K562 (cell line): ENCODE results near the gene BRDT. TPM values are rescaled to one million over a fixed set of nuclear protein-coding genes. Genes with fewer than 3 reads are reported as not detected.

Experiments used
- BACH1 ChIP-seq: fragments of 200-800 bp; sonication (Bioruptor generic); IDR thresholded peaks from 2 replicates; pipeline ENCODE4 v1.6.1; 2016; ENCODE audit warnings: missing genetic modification characterization, missing compliant biosample characterization
- CBX2 ChIP-seq: fragments of 200-600 bp; sonication (generic); IDR thresholded peaks from one replicate; pipeline ENCODE4 v1.6.1; 2012; ENCODE audit warnings: mild to moderate bottlenecking, low read length, inconsistent platforms; ENCODE audit not compliant: insufficient read depth, poor library complexity, severe bottlenecking
- HSF4 ChIP-seq: fragments of 250-450 bp; sonication (Bioruptor Pico); IDR thresholded peaks from 2 replicates; pipeline ENCODE4 v2.1.2; 2022; ENCODE audit warnings: mild to moderate bottlenecking, moderate library complexity, borderline replicate concordance
- MTF1 ChIP-seq: fragments of 250-450 bp; sonication (Bioruptor Pico); IDR thresholded peaks from 2 replicates; pipeline ENCODE4 v1.9.0; 2021; ENCODE audit warnings: moderate library complexity, mild to moderate bottlenecking, inconsistent platforms, borderline replicate concordance
- RBM15 ChIP-seq: fragments of 200-400 bp; formaldehyde crosslinking; IDR thresholded peaks from 2 replicates; pipeline ENCODE4 v1.6.1; 2018; ENCODE audit warnings: mild to moderate bottlenecking, low read length, moderate library complexity; ENCODE audit not compliant: insufficient read depth
- RBM25 ChIP-seq: fragments of 200-400 bp; formaldehyde crosslinking; IDR thresholded peaks from 2 replicates; pipeline ENCODE4 v1.6.1; 2018; ENCODE audit warnings: low read length, low read depth, moderate library complexity; ENCODE audit not compliant: severe bottlenecking
- SIN3B ChIP-seq: fragments of 450-650 bp; IDR thresholded peaks from 2 replicates; pipeline ENCODE4 v1.6.1; 2017; ENCODE audit warnings: low read depth, mild to moderate bottlenecking, moderate library complexity
- TAF1 ChIP-seq: IDR thresholded peaks from 2 replicates; pipeline ENCODE4 v1.6.1; 2011; ENCODE audit warnings: mild to moderate bottlenecking, low read length, moderate library complexity; ENCODE audit not compliant: insufficient read depth, control insufficient read depth, severe bottlenecking; ENCODE audit errors: extremely low read depth
- ZC3H8 ChIP-seq: fragments of 450-650 bp; IDR thresholded peaks from 2 replicates; pipeline ENCODE4 v1.6.1; 2017
- polyA plus RNA-seq, 8 experiments: library from polyadenylated mRNA; depleted of rRNA in 4 of 8; stranded (reverse) in 5 of 8; unstranded in 3 of 8; fragments of >200 nt; fragmentation: Nextera tagmentation in 2 of 8; fragmentation: Illumina TruSeq in 1 of 8; extraction: Ambion mirVana in 2 of 8; extraction: Trizol in 1 of 8; gene quantifications; 2 replicates each; pipeline versions ENCODE4 v1.2.1 to v1.2.3, GENCODE V29; 2011 to 2014; ENCODE audit warnings: inconsistent platforms in 1 of 8, missing spikeins in 1 of 8
- total RNA-seq, 7 experiments: library from RNA; depleted of rRNA in 6 of 7; stranded (reverse); fragments of >200 nt in 6 of 7; fragmentation: Illumina TruSeq in 2 of 7; extraction: Trizol in 2 of 7; gene quantifications; 2 replicates each; pipeline versions ENCODE4 v1.2.1 to v1.2.3, GENCODE V29; 2011 to 2021; ENCODE audit warnings: low replicate concordance in 1 of 7
- TF ChIP-seq, protein P1 (sequence below), 2 experiments: fragments of 450-650 bp; conservative IDR thresholded peaks; 2 replicates each; pipeline ENCODE4 v1.6.1; 2017; ENCODE audit warnings: mild to moderate bottlenecking in 2 of 2, moderate library complexity in 2 of 2

Gene BRDT
- total and polyA plus RNA-seq, 9 of the 15 experiments (the other 6 are each of a cell fraction or from before 2014, with no cell fraction given), result 0.01 TPM; not detected in 8

DNA sequence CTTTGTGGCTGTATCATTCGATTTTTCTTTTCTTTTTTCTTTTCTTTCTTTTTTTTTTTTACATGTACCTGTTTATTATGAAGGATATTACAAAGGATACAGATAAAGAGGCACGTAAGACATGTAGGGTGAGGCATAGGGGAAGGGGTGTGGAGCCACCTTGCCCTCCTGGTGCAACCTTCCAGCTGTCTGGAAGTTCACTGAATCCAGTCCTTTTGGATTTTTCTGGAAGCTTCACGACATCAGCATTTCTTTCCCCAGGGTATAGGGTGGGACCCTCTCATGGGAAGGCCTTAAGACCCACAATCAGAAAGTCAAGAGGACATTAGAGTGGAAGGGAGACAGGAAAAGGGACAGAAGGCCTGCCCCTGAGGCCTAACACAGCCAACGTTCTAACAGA, 33.2 kb upstream of the BRDT start (continued):
- TF ChIP-seq HSF4 (CRISPR knock-in tag) (no peak), BACH1 (tag) (no peak), CBX2 (no peak), MTF1 (CRISPR knock-in tag) (no peak), TAF1 (no peak), RBM25 (no peak), SIN3B (no peak), RBM15 (no peak), ZC3H8 (no peak)
- TF ChIP-seq, protein P1, sequence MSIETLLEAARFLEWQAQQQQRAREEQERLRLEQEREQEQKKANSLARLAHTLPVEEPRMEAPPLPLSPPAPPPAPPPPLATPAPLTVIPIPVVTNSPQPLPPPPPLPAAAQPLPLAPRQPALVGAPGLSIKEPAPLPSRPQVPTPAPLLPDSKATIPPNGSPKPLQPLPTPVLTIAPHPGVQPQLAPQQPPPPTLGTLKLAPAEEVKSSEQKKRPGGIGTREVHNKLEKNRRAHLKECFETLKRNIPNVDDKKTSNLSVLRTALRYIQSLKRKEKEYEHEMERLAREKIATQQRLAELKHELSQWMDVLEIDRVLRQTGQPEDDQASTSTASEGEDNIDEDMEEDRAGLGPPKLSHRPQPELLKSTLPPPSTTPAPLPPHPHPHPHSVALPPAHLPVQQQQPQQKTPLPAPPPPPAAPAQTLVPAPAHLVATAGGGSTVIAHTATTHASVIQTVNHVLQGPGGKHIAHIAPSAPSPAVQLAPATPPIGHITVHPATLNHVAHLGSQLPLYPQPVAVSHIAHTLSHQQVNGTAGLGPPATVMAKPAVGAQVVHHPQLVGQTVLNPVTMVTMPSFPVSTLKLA (conservative IDR thresholded peaks at IDR 0.05), result no peak
